ENCODE results near the gene CNKSR3. TPM values are rescaled to one million over a fixed set of nuclear protein-coding genes. Genes with fewer than 3 reads are reported as not detected.

The CNKSR3 gene
- total RNA-seq, 2 experiments from 2014 or later = not detected

DNA sequence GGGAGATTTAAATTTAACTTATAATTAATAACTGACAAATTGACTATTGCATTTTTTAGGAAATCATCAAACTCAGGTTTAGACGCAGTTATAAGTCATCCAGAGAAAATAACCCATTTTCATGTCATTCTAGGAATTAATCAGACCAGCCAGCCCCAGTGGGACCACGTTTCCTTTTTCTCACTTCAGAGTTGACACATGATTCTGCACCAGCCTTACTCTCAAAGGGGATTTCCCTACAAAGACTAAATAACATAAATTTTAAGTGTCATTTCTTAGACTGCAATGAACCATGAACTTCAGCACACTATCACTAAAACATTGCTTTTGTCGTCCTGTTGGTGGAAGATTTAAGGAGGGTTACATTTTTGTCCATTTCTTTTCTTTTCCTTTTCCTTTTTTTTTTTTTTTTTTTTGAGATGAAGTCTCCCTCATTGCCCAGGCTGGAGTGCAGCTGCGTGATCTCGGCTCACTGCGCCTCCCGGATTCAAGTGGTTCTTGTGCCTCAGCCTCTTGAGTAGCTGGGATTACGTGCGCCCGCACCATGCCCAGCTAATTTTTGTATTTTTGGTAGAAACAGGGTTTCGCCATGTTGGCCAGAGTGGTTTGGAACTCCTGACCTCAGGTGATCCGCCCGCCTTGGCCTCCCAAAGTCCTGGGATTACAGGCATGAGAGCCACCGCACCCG, 157.4 kb downstream of the CNKSR3 start:
- Mint-ChIP-seq H3K4me1 (peaks cover 26% of the 10 kb centered on the region), H3K27ac (no peak overlapping the region), H3K4me3 (no peak overlapping the region), H3K9me3 (peaks cover 4% of the 10 kb centered on the region), H3K36me3 (peaks cover 11% of the 10 kb centered on the region), H3K27me3 (peaks cover 3% of the 10 kb centered on the region)
- no peak for ATAC-seq (ENCODE audit: low read depth)
- POLR2A ChIA-PET = no interaction called here
- no peak for DNase-seq

- POLR2A ChIA-PET = no interaction called here
- Mint-ChIP-seq H3K36me3 (peaks cover 8% of the 10 kb centered on the region), H3K4me3 (no peak overlapping the region), H3K4me1 (peaks cover 21% of the 10 kb centered on the region), H3K27ac (no peak overlapping the region), H3K27me3 (peaks cover 2% of the 10 kb centered on the region), H3K9me3 (peaks cover 10% of the 10 kb centered on the region)
- DNase-seq (no peak), ATAC-seq (ENCODE audit: low read depth) (no peak)
These were observed 160.2 kb downstream of the CNKSR3 start for GRCh38 chr6:154350293-154350692.

GRCh38 chr6:154347981-154348380, 162.5 kb downstream of the CNKSR3 start:
- no peak overlapping the region for H3K4me3 Mint-ChIP-seq
- peaks cover under 1% of the 10 kb centered on the region for H3K36me3 Mint-ChIP-seq
- peaks cover 11% of the 10 kb centered on the region for H3K9me3 Mint-ChIP-seq
- H3K27ac Mint-ChIP-seq = no peak overlapping the region
- H3K4me1 Mint-ChIP-seq = peaks cover 6% of the 10 kb centered on the region
- H3K27me3 Mint-ChIP-seq = peaks cover 2% of the 10 kb centered on the region
- ATAC-seq (ENCODE audit: low read depth) = no peak
- no peak for DNase-seq
- POLR2A ChIA-PET = no interaction called here

- DNase-seq (no peak), ATAC-seq (ENCODE audit: low read depth) (no peak)
- POLR2A ChIA-PET = no interaction called here
- Mint-ChIP-seq H3K27me3 (peaks cover 2% of the 10 kb centered on the region), H3K9me3 (peaks cover 11% of the 10 kb centered on the region), H3K4me1 (no peaks in the 10 kb centered on the region), H3K36me3 (no peaks in the 10 kb centered on the region), H3K27ac (no peak overlapping the region), H3K4me3 (no peak overlapping the region)
These were observed 164.7 kb downstream of the CNKSR3 start for GRCh38 chr6:154345811-154346210.

DNA sequence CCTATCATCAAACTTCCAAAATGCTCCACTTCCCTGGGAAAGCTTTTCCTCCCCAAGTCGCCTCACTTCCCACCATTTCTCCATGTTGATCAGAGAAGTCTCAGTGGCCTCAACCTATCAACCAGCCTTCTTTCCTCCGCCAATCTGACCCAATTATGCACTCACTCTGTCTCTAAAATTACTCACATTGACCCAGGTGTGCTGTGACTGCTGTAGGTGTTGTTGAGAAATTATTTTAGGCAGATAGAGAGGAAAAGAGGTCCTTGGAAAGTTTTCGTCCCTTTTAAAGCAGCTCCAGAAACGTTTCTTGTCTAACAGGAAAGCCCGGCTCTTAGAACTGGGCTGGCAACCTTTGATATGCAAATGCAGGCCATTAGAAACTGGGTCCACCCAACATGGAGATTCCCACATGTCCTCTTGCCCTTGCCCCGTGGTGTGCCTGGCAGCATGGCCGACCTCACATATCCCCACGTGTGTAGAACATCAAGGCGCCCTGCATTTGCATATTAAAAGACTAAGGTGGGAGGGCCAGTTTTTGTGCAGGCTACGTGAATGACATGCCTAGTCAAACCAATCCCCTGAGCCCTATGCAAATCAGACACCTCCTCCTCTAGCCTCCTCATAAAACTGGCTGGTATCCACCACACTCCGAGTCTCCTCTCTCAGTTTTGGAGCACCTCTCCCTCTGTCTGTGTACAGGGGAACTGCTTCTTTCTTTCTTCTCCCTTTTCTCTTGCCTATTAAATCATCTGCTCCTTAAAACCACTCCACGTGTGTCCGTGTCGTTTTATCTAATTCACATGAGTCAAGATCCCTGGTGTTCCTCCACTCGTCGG, 166.8 kb downstream of the CNKSR3 start:
- Mint-ChIP-seq H3K27me3 (peaks cover 2% of the 10 kb centered on the region), H3K4me3 (no peak overlapping the region), H3K4me1 (no peaks in the 10 kb centered on the region), H3K36me3 (no peaks in the 10 kb centered on the region), H3K9me3 (peaks cover 11% of the 10 kb centered on the region), H3K27ac (no peak overlapping the region)
- DNase-seq = no peak
- no peak for ATAC-seq (ENCODE audit: low read depth)
- POLR2A ChIA-PET = no interaction called here

DNA sequence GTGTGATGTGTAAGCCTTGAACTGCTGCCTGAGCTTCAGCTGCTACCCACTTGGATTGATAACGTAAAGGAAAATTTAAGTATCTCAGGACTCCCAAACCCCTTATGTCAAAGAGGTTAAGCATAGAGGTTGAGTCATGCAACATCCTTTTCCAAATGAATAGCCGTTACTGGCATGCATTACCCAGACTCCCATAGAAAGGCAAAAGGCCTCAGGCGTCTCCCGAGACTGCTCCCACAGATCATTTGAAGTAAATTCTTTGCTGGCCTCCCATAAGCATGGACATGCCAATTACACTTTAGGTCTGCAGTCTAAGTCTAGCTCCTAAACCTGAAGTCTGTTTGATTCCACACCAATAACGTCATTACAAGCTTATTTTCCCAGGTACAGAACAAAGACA, 168.6 kb downstream of the CNKSR3 start:
- POLR2A ChIA-PET = no interaction called here
- peaks cover 8% of the 10 kb centered on the region for H3K9me3 Mint-ChIP-seq
- DNase-seq = no peak
- no peaks in the 10 kb centered on the region for H3K4me1 Mint-ChIP-seq
- no peak overlapping the region for H3K4me3 Mint-ChIP-seq
- no peaks in the 10 kb centered on the region for H3K36me3 Mint-ChIP-seq
- peaks cover 4% of the 10 kb centered on the region for H3K27me3 Mint-ChIP-seq
- no peak for ATAC-seq (ENCODE audit: low read depth)
- no peak overlapping the region for H3K27ac Mint-ChIP-seq

GRCh38 chr6:154341336-154341735, 169.1 kb downstream of the CNKSR3 start:
- Mint-ChIP-seq H3K4me1 (no peaks in the 10 kb centered on the region), H3K9me3 (peaks cover 6% of the 10 kb centered on the region), H3K27ac (no peak overlapping the region), H3K27me3 (peaks cover 4% of the 10 kb centered on the region), H3K36me3 (no peaks in the 10 kb centered on the region), H3K4me3 (no peak overlapping the region)
- POLR2A ChIA-PET = no interaction called here
- ATAC-seq (ENCODE audit: low read depth) (no peak), DNase-seq (no peak)

Other genes starting within 250 kb of the CNKSR3 start
- gene IPCEF1, start 153.9 kb downstream of the CNKSR3 start, total RNA-seq = 10 to 100 TPM; 42.9 to 46.4 TPM
- gene SCAF8, start 222.7 kb upstream of the CNKSR3 start, total RNA-seq = 10 to 100 TPM; 42.3 to 46.4 TPM

Data from activated naive CD8-positive, alpha-beta T cell treated with anti-CD3 and anti-CD28 coated beads, Interleukin-2, amount 10 ng/mL, durations not matched to agents 7 days and 5 days (primary cell).